NCI-H2029 treated with DMSO at 0.1 percent for 48 hours (cell line): ENCODE results near the gene PAF1.
"Not testable (repeated sequence)": the region's sequence is repeated elsewhere in the genome, so short reads cannot be mapped to it uniquely, and the experiment has no call there.

Experiments
- DNase-seq: peaks from one replicate; lab custom pipeline; 2025; lab: John Stamatoyannopoulos, UW

PAF1 gene

GRCh38 chr19:39381910-39382611, 8.8 kb downstream of the PAF1 start:
- DNase-seq = no peak

- DNase-seq = no peak
Observed at GRCh38 chr19:39380521-39381502, 10.1 kb downstream of the PAF1 start.

- DNase-seq = no peak
Observed at GRCh38 chr19:39379865-39380396, 11.0 kb downstream of the PAF1 start.

DNA sequence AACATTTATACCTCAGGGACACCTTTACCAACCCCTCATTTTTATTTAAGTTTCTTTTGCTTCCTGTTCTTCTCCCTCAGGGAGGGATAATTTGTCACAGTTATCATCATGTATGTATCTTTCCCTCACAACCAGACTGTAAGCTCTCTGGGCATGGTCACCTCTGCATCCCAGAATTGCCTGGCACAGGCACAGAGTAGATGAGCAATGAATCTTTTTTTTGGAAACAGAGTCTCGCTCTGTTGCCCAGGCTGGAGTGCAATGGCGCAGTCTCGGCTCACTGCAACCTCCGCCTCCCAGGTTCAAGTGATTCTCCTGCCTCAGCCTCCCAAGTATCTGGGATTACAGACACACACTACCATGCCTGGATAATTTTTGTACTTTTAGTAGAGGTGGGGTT, 11.5 kb downstream of the PAF1 start:
- not testable (repeated sequence) for DNase-seq

DNA sequence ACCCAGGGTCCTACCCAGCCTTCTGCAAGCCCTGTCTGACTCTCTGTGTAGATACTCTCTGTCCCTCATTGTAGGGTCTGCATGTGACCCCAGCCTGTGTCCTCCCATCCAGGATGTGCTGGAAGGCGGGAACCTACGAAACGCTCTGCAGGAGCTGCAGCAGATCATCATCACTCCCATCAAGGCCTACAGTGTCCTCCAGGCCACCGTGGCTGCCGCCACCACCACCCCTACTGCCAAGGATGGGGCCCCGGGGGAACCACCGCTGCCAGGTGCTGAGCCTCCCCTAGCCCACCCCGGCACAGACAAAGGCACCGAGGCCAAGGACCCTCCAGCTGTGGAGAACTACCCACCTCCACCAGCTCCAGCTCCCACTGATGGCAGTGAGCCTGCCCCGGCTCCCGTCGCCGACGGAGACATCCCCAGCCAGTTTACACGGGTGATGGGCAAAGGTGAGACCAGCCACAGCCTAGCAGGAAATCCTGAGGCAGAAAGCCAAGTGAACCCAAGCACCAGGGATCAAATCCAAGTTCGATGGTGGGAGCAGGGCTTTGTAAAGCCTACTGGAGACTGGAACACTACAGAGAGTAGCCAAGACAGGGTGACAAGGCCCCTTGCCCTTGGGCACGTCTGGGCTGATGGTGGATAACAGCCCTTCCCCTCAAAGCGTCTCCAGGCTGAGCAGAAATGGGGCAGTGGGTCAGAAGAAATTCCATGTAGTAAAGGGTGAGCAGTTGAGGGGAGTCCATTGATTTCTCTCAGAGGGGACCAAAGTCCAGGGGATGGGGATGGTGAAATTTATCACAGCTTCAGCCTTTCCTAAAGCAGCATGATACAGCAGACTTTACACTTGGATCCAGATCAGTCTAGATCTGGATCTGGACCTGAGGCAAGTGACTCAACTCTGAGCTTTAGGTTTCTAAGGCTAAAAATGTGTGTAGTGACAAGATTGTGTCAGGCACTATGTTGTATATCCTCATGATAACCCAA, 13.2 kb downstream of the PAF1 start:
- no peak for DNase-seq

- no peak for DNase-seq
Observed at GRCh38 chr19:39375929-39376328, 15.0 kb downstream of the PAF1 start.

GRCh38 chr19:39372941-39373340, 18.0 kb downstream of the PAF1 start:
- DNase-seq = no peak

- DNase-seq = no peak
Observed at GRCh38 chr19:39372047-39372802, 18.7 kb downstream of the PAF1 start.

DNA sequence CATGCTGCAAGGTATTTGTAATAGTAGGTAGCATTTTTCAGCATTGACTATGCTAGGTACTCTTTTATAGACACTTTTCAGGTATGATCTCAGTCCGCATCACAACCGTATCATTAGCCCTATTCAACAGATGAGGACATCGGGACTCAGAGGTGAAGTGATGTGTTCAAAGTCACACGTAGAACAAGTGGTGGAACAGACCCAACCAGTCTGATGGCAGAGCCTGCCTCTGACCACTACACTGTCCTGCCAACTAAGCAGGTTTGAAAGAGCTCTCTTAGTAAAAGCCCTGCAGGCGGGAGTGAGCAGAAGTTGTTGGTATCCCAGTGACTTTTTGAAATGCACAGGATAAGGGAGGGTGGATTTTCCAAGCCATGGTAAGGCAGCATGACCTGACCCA, 20.2 kb downstream of the PAF1 start:
- no peak for DNase-seq

DNA sequence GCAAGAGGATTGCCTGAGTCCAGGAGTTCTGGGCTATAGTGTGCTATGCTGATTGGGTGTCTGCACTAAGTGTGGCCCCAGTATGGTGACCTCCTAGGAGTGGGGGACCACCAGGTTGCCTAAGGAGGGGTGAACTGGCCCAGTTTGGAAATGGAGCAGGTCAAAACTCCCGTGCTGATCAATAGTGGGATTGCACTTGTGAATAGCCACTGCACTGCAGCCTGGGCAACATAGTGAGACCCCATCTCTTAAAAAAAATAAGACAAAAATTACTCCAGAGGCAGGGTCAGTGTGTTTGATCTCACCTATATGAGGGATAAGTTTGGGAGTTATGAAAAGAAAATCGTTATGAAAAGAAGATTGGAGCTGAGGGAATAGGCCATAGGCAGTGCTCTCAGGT, 21.7 kb downstream of the PAF1 start:
- DNase-seq = no peak

DNA sequence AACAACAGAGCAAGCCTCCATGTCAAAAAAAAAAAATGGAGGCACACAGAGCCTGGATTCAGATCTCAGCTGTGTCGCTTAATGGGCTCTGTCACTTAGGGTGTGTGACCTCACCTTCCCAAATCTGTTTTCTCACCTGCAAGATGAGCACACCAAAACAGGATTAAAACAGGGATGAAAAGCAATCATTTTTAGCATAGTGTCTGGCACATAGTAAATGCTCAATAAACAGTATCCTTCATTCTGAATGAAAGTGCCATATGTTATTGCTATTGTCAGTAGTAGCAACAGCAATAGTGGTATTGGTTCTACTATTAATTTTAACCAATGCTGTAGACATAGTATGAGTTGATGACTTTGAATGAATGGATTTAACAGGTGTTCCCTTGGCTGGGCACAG, 25.4 kb downstream of the PAF1 start:
- no peak for DNase-seq

- no peak for DNase-seq
Observed at GRCh38 chr19:39363901-39364457, 26.9 kb downstream of the PAF1 start.

GRCh38 chr19:39362682-39363657, 27.9 kb downstream of the PAF1 start:
- no peak for DNase-seq

DNA sequence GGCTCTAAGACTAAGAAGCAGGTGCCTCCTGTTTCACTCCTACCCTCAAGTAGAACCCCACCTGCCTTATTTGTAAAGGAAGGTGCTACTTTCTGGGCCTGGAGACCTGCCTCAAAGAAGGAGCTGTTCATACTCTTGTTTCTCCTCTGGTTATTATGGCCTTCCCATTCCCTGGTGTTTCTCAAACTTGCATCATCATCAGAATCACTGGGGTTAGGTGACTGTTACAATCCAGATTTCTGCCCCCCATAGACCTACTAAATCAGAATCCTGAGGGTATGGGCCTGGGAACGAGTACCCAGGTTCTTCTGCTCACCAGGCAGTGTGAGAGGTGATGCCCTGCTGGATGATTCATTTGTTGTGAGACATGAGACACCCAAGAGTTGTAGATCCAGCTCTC, 30.3 kb downstream of the PAF1 start:
- no peak for DNase-seq

DNA sequence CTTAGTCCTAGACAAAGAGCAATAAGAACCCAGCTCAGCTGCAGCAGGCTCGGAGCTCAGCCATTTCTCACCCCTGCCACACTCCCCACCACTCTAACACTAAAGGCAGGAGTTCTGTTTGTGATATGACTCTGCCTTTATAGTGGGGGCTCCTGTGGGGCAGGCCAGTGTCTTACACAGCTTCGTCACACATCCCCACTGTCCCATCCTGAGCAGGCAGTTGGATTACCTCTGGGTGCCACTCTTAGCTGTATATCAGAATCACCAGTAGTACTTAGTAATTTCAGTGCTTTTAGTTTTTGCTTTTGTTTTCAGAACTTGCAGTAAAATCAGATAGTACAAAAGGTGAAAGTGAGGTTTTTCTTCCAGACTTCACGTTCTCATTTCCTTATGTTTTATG, 31.9 kb downstream of the PAF1 start:
- no peak for DNase-seq

DNA sequence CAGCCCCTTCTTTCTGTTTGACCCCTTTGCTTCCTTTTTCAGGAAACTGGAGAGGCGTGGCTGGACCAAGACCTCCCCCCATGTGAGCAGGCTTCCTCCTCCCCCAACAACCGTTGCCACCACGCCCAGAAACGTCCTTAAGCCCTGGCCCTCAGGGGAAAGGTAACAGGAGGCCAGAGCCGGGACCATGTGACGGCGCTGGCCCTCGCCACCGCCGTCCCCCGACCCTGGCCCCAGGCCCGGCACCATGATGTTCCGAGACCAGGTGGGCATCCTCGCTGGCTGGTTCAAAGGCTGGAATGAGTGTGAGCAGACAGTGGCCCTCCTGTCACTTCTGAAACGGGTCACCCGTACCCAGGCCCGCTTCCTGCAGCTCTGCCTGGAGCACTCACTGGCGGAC, 34.3 kb downstream of the PAF1 start:
- no peak for DNase-seq

- no peak for DNase-seq
Observed at GRCh38 chr19:39356073-39356472, 34.8 kb downstream of the PAF1 start.

DNA sequence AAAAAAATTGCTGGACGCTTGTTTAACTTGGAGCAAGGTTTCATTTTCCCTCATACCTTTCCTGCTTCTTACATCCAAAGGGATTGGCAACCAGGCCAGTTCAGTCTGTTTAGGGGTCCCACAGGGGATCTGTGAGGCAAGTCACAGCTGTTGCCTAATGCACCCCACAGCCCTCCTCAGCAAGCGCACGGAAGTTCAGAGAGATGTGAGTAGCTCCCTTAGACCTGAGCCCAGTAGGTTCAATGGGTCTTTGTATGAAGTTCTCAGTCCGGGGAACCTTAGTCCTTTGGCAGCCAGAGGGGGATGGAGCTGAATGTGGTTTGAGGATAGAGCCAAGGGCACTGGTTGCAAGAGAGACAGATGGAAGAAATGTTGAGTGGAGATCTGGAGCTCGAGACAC, 35.7 kb downstream of the PAF1 start:
- no peak for DNase-seq
